OCI-LY7 (cell line): ENCODE measurements around the gene ERGIC1.
"Not testable (repeated sequence)": the region's sequence is repeated elsewhere in the genome, so short reads cannot be mapped to it uniquely, and the experiment has no call there.

Experiments used
- EZH2phosphoT487 ChIP-seq: fragments of 200-600 bp; sonication (generic); IDR thresholded peaks from 2 replicates; pipeline ENCODE4 v1.6.1; 2018; ENCODE audit warnings: low read depth, borderline replicate concordance, mild to moderate bottlenecking, mixed run types, antibody characterized with exemption, low read length, moderate library complexity, mixed read lengths
- TF ChIP-seq, protein P1 (sequence below): fragments of 200-600 bp; sonication (generic); conservative IDR thresholded peaks from 2 replicates; pipeline ENCODE4 v1.5.1; 2014; ENCODE audit warnings: mild to moderate bottlenecking, antibody characterized with exemption, low read length, moderate library complexity, mixed read lengths

DNA sequence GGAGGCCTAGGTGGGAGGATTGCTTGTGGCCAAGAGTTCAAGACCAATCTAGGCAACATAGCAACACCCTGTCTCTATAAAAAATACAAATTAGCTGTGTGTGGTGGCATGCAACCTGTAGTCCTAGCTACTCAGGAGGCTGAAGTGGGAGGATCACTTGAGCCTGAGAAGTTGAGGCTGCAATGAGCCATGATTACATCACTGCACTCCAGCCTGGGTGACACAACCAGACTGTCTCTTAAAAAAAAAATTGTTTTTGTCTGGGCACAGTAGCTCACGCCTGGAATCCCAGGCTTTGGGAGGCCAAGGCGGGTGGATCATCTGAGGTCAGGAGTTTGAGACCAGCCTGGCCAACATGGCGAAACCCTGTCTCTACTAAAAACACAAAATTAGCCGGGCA, 23.1 kb upstream of the ERGIC1 start:
- TF ChIP-seq, protein P1, sequence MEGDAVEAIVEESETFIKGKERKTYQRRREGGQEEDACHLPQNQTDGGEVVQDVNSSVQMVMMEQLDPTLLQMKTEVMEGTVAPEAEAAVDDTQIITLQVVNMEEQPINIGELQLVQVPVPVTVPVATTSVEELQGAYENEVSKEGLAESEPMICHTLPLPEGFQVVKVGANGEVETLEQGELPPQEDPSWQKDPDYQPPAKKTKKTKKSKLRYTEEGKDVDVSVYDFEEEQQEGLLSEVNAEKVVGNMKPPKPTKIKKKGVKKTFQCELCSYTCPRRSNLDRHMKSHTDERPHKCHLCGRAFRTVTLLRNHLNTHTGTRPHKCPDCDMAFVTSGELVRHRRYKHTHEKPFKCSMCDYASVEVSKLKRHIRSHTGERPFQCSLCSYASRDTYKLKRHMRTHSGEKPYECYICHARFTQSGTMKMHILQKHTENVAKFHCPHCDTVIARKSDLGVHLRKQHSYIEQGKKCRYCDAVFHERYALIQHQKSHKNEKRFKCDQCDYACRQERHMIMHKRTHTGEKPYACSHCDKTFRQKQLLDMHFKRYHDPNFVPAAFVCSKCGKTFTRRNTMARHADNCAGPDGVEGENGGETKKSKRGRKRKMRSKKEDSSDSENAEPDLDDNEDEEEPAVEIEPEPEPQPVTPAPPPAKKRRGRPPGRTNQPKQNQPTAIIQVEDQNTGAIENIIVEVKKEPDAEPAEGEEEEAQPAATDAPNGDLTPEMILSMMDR: not testable (repeated sequence)
- not testable (repeated sequence) for TF ChIP-seq EZH2phosphoT487
